Right lobe of liver (tissue), 6 donors: ENCODE results near the gene CCR3. TPM values are rescaled to one million over a fixed set of nuclear protein-coding genes. Genes with fewer than 3 reads are reported as not detected.

ENCODE experiments used
- ATAC-seq, 4 donors: fragments of 200-7000 bp; cut with Tn5 transposase; one replicate each; pipeline ENCODE4 v1.9.1; 2020; ENCODE audit warnings: mild to moderate bottlenecking in 4 of 4, moderate library complexity in 4 of 4
- DNase-seq, 3 donors: peaks; one replicate each; pipeline ENCODE4 v3.0.0-alpha.2; 2020
- H3K27ac ChIP-seq, 3 donors: fragments of 200-600 bp; one replicate each; pipeline ENCODE4 v1.8.0; 2022
- H3K27me3 ChIP-seq, 2 donors: fragments of 200-600 bp; one replicate each; pipeline ENCODE4 v1.8.0; 2022
- H3K36me3 ChIP-seq, 4 donors: fragments of 200-600 bp; sonication (generic) in 1 of 4; one replicate each; pipeline versions ENCODE4 v1.5.1 to v1.8.0; 2017 to 2022; ENCODE audit warnings: control low read depth in 1 of 4
- H3K4me1 ChIP-seq, 4 donors: fragments of 200-600 bp; sonication (generic) in 1 of 4; one replicate each; pipeline versions ENCODE4 v1.5.1 to v1.8.0; 2017 to 2022; ENCODE audit warnings: control low read depth in 1 of 4
- H3K4me3 ChIP-seq, 3 donors: fragments of 200-600 bp; one replicate each; pipeline ENCODE4 v1.8.0; 2022
- H3K9me3 ChIP-seq, 4 donors: fragments of 200-600 bp; sonication (generic) in 1 of 4; one replicate each; pipeline versions ENCODE4 v1.5.1 to v1.8.0; 2017 to 2022; ENCODE audit warnings: control low read depth in 1 of 4
- POLR2A ChIP-seq: fragments of 450-650 bp; IDR thresholded peaks from one replicate; pipeline ENCODE4 v1.6.1; 2017; ENCODE audit warnings: antibody characterized with exemption, mild to moderate bottlenecking
- WGBS: methylation state at CpG from one replicate; pipeline ENCODE4 v1.1.6; 2018; ENCODE audit warnings: low coverage, low lambda C conversion rate; ENCODE audit not compliant: insufficient coverage; ENCODE audit errors: missing lambda C conversion rate; 5-methylcytosine and 5-hydroxymethylcytosine counted together
- intact Hi-C, 2 donors: fragments of 100-400 bp; cut with DNase I; formaldehyde crosslinking; loops; one replicate each; pipeline versions ENCODE4 v1.11.2 to v1.14.1; 2022
- total RNA-seq, 6 experiments: library from RNA; depleted of rRNA in 2 of 6; stranded (reverse); fragments of >200 nt in 2 of 6; fragmentation: NEBNext Ultra II Directional in 3 of 6; extraction: Animal tissue kit (Norgen Biotek cat#: 25700) in 3 of 6; gene quantifications; one replicate each; pipeline versions ENCODE4 v1.1.0 to v1.2.4, GENCODE V29; 2016 to 2023
- TF ChIP-seq, protein P1 (sequence below), 4 donors: fragments of 200-600 bp in 3 of 4; fragments of 450-650 bp in 1 of 4; IDR thresholded peaks; one replicate each; pipeline versions ENCODE4 v1.5.1 to v1.8.0; 2016 to 2022; ENCODE audit warnings: antibody characterized with exemption in 4 of 4, mild to moderate bottlenecking in 2 of 4
- donor health status: DM: no; HTN: yes; CAD: no.
- donor health status: DM: no; HTN: no; CAD: no.
- donor health status: DM: no; HTN: no; CAD: no.
- donor health status: DM: no; HTN: yes; CAD: no.
- donor health status: DM: no; HTN: yes; CAD: no.

Gene CCR3
- total RNA-seq, 6 experiments from 2014 or later: 0.27 TPM; not detected in 5

- Histone ChIP-seq H3K9me3 (no peaks in the 10 kb centered on the region), H3K36me3 (no peaks in the 10 kb centered on the region), H3K27ac (no peak overlapping the region), H3K27me3 (no peaks in the 10 kb centered on the region), H3K4me1 (no peaks in the 10 kb centered on the region), H3K4me3 (no peak overlapping the region)
- no peak for TF ChIP-seq POLR2A
- TF ChIP-seq, protein P1, sequence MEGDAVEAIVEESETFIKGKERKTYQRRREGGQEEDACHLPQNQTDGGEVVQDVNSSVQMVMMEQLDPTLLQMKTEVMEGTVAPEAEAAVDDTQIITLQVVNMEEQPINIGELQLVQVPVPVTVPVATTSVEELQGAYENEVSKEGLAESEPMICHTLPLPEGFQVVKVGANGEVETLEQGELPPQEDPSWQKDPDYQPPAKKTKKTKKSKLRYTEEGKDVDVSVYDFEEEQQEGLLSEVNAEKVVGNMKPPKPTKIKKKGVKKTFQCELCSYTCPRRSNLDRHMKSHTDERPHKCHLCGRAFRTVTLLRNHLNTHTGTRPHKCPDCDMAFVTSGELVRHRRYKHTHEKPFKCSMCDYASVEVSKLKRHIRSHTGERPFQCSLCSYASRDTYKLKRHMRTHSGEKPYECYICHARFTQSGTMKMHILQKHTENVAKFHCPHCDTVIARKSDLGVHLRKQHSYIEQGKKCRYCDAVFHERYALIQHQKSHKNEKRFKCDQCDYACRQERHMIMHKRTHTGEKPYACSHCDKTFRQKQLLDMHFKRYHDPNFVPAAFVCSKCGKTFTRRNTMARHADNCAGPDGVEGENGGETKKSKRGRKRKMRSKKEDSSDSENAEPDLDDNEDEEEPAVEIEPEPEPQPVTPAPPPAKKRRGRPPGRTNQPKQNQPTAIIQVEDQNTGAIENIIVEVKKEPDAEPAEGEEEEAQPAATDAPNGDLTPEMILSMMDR (IDR thresholded peaks at IDR 0.05): no peak
- DNase-seq (no peak), ATAC-seq (no peak)
- WGBS: 47% methylated on average over 5 of the region's 5 CpGs
- intact Hi-C loops: no loop called here
Measured at GRCh38 chr3:46286947-46287565, 44.8 kb downstream of the CCR3 start.

GRCh38 chr3:46289551-46289950, 47.3 kb downstream of the CCR3 start:
- intact Hi-C loops: no loop called here
- DNase-seq: no peak
- Histone ChIP-seq H3K27me3 (no peaks in the 10 kb centered on the region), H3K4me1 (no peaks in the 10 kb centered on the region), H3K9me3 (no peaks in the 10 kb centered on the region), H3K27ac (no peak overlapping the region), H3K36me3 (no peaks in the 10 kb centered on the region), H3K4me3 (no peak overlapping the region)
- no peak for ATAC-seq
- no peak for TF ChIP-seq POLR2A
- TF ChIP-seq, protein P1 (IDR thresholded peaks at IDR 0.05): no peak
- 100% methylated on average over 1 of the region's 1 CpG for WGBS

- DNase-seq (no peak), ATAC-seq (peak in 1 of 4 donors; percentile 51)
- H3K4me1 ChIP-seq: no peaks in the 10 kb centered on the region
- H3K27me3 ChIP-seq: no peaks in the 10 kb centered on the region
- H3K27ac ChIP-seq: no peak overlapping the region
- no peak overlapping the region for H3K4me3 ChIP-seq
- no peaks in the 10 kb centered on the region for H3K9me3 ChIP-seq
- no peak for TF ChIP-seq POLR2A
- TF ChIP-seq, protein P1 (IDR thresholded peaks at IDR 0.05): no peak
- no peaks in the 10 kb centered on the region for H3K36me3 ChIP-seq
- 49% methylated on average over 2 of the region's 2 CpGs for WGBS
- intact Hi-C loops: no loop called here
Measured at GRCh38 chr3:46289966-46290365, 47.7 kb downstream of the CCR3 start.

DNA sequence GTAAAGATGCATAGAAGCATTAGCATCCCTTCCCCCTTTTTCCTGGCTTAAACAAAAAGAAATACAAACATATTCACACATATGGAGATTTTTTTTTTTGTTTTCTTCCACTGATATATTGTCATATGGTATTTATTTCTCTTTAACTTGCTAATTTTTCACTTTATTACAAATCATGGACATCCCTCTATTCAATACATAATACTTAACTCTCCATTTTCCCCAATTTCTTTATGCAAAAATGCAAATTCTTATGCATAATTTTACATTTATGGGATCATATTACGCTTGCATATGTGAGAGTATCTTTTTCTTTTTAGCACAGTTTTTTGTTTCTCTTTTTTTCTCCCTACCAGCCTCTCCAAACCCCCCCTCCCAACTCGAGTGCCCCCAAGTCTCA, 48.8 kb downstream of the CCR3 start:
- DNase-seq (no peak), ATAC-seq (no peak)
- Histone ChIP-seq H3K4me3 (no peak overlapping the region), H3K36me3 (no peaks in the 10 kb centered on the region), H3K4me1 (no peaks in the 10 kb centered on the region), H3K27ac (no peak overlapping the region), H3K9me3 (no peaks in the 10 kb centered on the region), H3K27me3 (no peaks in the 10 kb centered on the region)
- TF ChIP-seq, protein P1 (IDR thresholded peaks at IDR 0.05): no peak
- TF ChIP-seq POLR2A: no peak
- 62% methylated on average over 2 of the region's 2 CpGs for WGBS
- intact Hi-C loops: no loop called here
